ENCODE measurements around the gene KHNYN. TPM values are rescaled to one million over a fixed set of nuclear protein-coding genes. Genes with fewer than 3 reads are reported as not detected.
"Not testable (repeated sequence)": the region's sequence is repeated elsewhere in the genome, so short reads cannot be mapped to it uniquely, and the experiment has no call there.

Gene KHNYN
- total and polyA plus RNA-seq, 2 experiments from 2014 or later, result 15.3 to 36.2 TPM

- no peaks in the 10 kb centered on the region for H3K36me3 ChIP-seq (ENCODE audit: low read depth)
- H3K27ac ChIP-seq, result no peak overlapping the region
- WGBS, 2 experiments (ENCODE audit: low coverage in 1 of 2, low lambda C conversion rate in 2 of 2, missing lambda C conversion rate in 2 of 2), result 85 to 87% methylated on average over 3 of the region's 3 CpGs
- no peak for TF ChIP-seq EZH2 (IDR thresholded peaks at IDR 0.05; ENCODE audit: insufficient read depth, poor library complexity, severe bottlenecking)
- TF ChIP-seq EZH2phosphoT487 (IDR thresholded peaks at IDR 0.05; ENCODE audit: insufficient read depth, low read depth), result no peak
- H4K20me1 ChIP-seq (ENCODE audit: insufficient read depth), result no peaks in the 10 kb centered on the region
- H3K9ac ChIP-seq, result no peak overlapping the region
- H3K79me2 ChIP-seq (ENCODE audit: insufficient read depth), result no peaks in the 10 kb centered on the region
- no peak overlapping the region for H2AFZ ChIP-seq
- no peaks in the 10 kb centered on the region for H3K4me1 ChIP-seq (ENCODE audit: insufficient read depth)
- no peak overlapping the region for H3K4me2 ChIP-seq (ENCODE audit: unreplicated experiment)
- no peaks in the 10 kb centered on the region for H3K27me3 ChIP-seq (replicated peaks; ENCODE audit: insufficient read depth)
- in situ Hi-C loops (cut with MboI), result no loop called here
- no peaks in the 10 kb centered on the region for H3K9me3 ChIP-seq (ENCODE audit: low read depth)
- H3K4me3 ChIP-seq, result no peak overlapping the region
- peaks cover 3% of the 10 kb centered on the region; the same call in 1 of the 2 replicates for H3K9me2 ChIP-seq (ENCODE audit: insufficient read depth)
- H3F3A ChIP-seq (ENCODE audit: insufficient read depth), result no peaks in the 10 kb centered on the region
- DNase-seq, result no peak
Measured at GRCh38 chr14:24465805-24466204, 36.1 kb downstream of the KHNYN start.

GRCh38 chr14:24470450-24470849 is 40.7 kb downstream of the KHNYN start:
- not testable (repeated sequence) for H3K79me2 ChIP-seq (ENCODE audit: insufficient read depth)

GRCh38 chr14:24473211-24473610 is 43.5 kb downstream of the KHNYN start:
- TF ChIP-seq EZH2phosphoT487 (IDR thresholded peaks at IDR 0.05; ENCODE audit: insufficient read depth, low read depth), result no peak
- no peaks in the 10 kb centered on the region for H3K4me1 ChIP-seq (ENCODE audit: insufficient read depth)
- H3K79me2 ChIP-seq (ENCODE audit: insufficient read depth), result no peaks in the 10 kb centered on the region
- no peak overlapping the region for H3K9ac ChIP-seq
- H4K20me1 ChIP-seq (ENCODE audit: insufficient read depth), result no peaks in the 10 kb centered on the region
- H3K36me3 ChIP-seq (ENCODE audit: low read depth), result no peaks in the 10 kb centered on the region
- H3K9me2 ChIP-seq (ENCODE audit: insufficient read depth), result no peaks in the 10 kb centered on the region
- no peak overlapping the region for H3K4me3 ChIP-seq
- no peaks in the 10 kb centered on the region for H3K27me3 ChIP-seq (replicated peaks; ENCODE audit: insufficient read depth)
- H3K27ac ChIP-seq, result no peak overlapping the region
- no peak for DNase-seq
- in situ Hi-C loops (cut with MboI), result no loop called here
- H3K4me2 ChIP-seq (ENCODE audit: unreplicated experiment), result no peak overlapping the region
- WGBS, 2 experiments (ENCODE audit: low coverage in 1 of 2, low lambda C conversion rate in 2 of 2, missing lambda C conversion rate in 2 of 2), result 89 to 96% methylated on average over 6 to 12 of the region's 12 CpGs
- H3K9me3 ChIP-seq (ENCODE audit: low read depth), result no peaks in the 10 kb centered on the region
- H2AFZ ChIP-seq, result no peak overlapping the region
- no peaks in the 10 kb centered on the region for H3F3A ChIP-seq (ENCODE audit: insufficient read depth)

More at GRCh38 chr14:24470450-24470849, 40.7 kb downstream of the KHNYN start:
- in situ Hi-C loops (cut with MboI); H3K9me2 ChIP-seq (ENCODE audit: insufficient read depth); H3K4me3 ChIP-seq; H2AFZ ChIP-seq; H3K27me3 ChIP-seq (replicated peaks; ENCODE audit: insufficient read depth); H3K27ac ChIP-seq; H4K20me1 ChIP-seq (ENCODE audit: insufficient read depth); H3F3A ChIP-seq (ENCODE audit: insufficient read depth); DNase-seq; H3K9ac ChIP-seq; H3K9me3 ChIP-seq (ENCODE audit: low read depth); H3K36me3 ChIP-seq (ENCODE audit: low read depth); H3K4me1 ChIP-seq (ENCODE audit: insufficient read depth); H3K4me2 ChIP-seq (ENCODE audit: unreplicated experiment): not testable (repeated sequence)
- 77% methylated on average over 2 of the region's 2 CpGs for WGBS, 2 experiments (ENCODE audit: low coverage in 1 of 2, low lambda C conversion rate in 2 of 2, missing lambda C conversion rate in 2 of 2)

- in situ Hi-C loops (cut with MboI), result no loop called here
- H3K27ac ChIP-seq, result no peak overlapping the region
- H3K9ac ChIP-seq, result no peak overlapping the region
- H3F3A ChIP-seq (ENCODE audit: insufficient read depth), result no peaks in the 10 kb centered on the region
- no peak overlapping the region for H3K4me2 ChIP-seq (ENCODE audit: unreplicated experiment)
- no peaks in the 10 kb centered on the region for H4K20me1 ChIP-seq (ENCODE audit: insufficient read depth)
- no peaks in the 10 kb centered on the region for H3K36me3 ChIP-seq (ENCODE audit: low read depth)
- H3K4me3 ChIP-seq, result no peak overlapping the region
- WGBS, 2 experiments (ENCODE audit: low coverage in 1 of 2, low lambda C conversion rate in 2 of 2, missing lambda C conversion rate in 2 of 2), result 59 to 60% methylated on average over 4 of the region's 4 CpGs
- no peaks in the 10 kb centered on the region for H3K79me2 ChIP-seq (ENCODE audit: insufficient read depth)
- H3K27me3 ChIP-seq (replicated peaks; ENCODE audit: insufficient read depth), result no peaks in the 10 kb centered on the region
- DNase-seq, result no peak
- no peaks in the 10 kb centered on the region for H3K4me1 ChIP-seq (ENCODE audit: insufficient read depth)
- H3K9me2 ChIP-seq (ENCODE audit: insufficient read depth), result no peaks in the 10 kb centered on the region
- TF ChIP-seq EZH2phosphoT487 (IDR thresholded peaks at IDR 0.05; ENCODE audit: insufficient read depth, low read depth) (no peak), EZH2 (IDR thresholded peaks at IDR 0.05; ENCODE audit: insufficient read depth, poor library complexity, severe bottlenecking) (no peak)
- H2AFZ ChIP-seq, result no peak overlapping the region
- H3K9me3 ChIP-seq (ENCODE audit: low read depth), result no peaks in the 10 kb centered on the region
Measured at GRCh38 chr14:24475261-24475660, 45.5 kb downstream of the KHNYN start.

- H3F3A ChIP-seq (ENCODE audit: insufficient read depth); H3K9me3 ChIP-seq (ENCODE audit: low read depth); H2AFZ ChIP-seq; H3K27me3 ChIP-seq (replicated peaks; ENCODE audit: insufficient read depth); H3K36me3 ChIP-seq (ENCODE audit: low read depth); in situ Hi-C loops (cut with MboI); H3K9ac ChIP-seq; DNase-seq; H3K4me1 ChIP-seq (ENCODE audit: insufficient read depth); H3K9me2 ChIP-seq (ENCODE audit: insufficient read depth); H4K20me1 ChIP-seq (ENCODE audit: insufficient read depth); H3K4me3 ChIP-seq; H3K79me2 ChIP-seq (ENCODE audit: insufficient read depth); H3K4me2 ChIP-seq (ENCODE audit: unreplicated experiment); H3K27ac ChIP-seq: not testable (repeated sequence)
- WGBS, 2 experiments (ENCODE audit: low coverage in 1 of 2, low lambda C conversion rate in 2 of 2, missing lambda C conversion rate in 2 of 2), result 8 to 33% methylated on average over 1 of the region's 1 CpG
Measured at GRCh38 chr14:24479999-24480398, 50.2 kb downstream of the KHNYN start.

Measured in GM23248 (cell line).